GM18498 (cell line): ENCODE results near the gene TRIM44.
"Not testable (repeated sequence)": the region's sequence is repeated elsewhere in the genome, so short reads cannot be mapped to it uniquely, and the experiment has no call there.

Experiments used
- ATAC-seq: cut with Tn5 transposase; IDR thresholded peaks from one replicate; pipeline ENCODE4 v1.9.1; 2021; ENCODE audit warnings: mild to moderate bottlenecking, moderate library complexity; ENCODE audit not compliant: unreplicated experiment

TRIM44 gene

GRCh38 chr11:35810045-35810645 lies 147.6 kb downstream of the TRIM44 start:
- ATAC-seq: no peak

- peak; percentile 55 for ATAC-seq
These were observed 149.2 kb downstream of the TRIM44 start for GRCh38 chr11:35811783-35812182.

- no peak for ATAC-seq
These were observed 150.3 kb downstream of the TRIM44 start for GRCh38 chr11:35812828-35813227.

GRCh38 chr11:35814081-35814695 lies 151.6 kb downstream of the TRIM44 start:
- no peak for ATAC-seq

- no peak for ATAC-seq
These were observed 152.2 kb downstream of the TRIM44 start for GRCh38 chr11:35814720-35815305.

GRCh38 chr11:35815556-35816315 lies 153.2 kb downstream of the TRIM44 start:
- no peak for ATAC-seq

GRCh38 chr11:35820614-35821013 lies 158.0 kb downstream of the TRIM44 start:
- no peak for ATAC-seq

GRCh38 chr11:35822815-35823495 lies 160.4 kb downstream of the TRIM44 start:
- ATAC-seq: no peak

GRCh38 chr11:35823742-35824298 lies 161.2 kb downstream of the TRIM44 start:
- ATAC-seq: no peak

GRCh38 chr11:35825386-35825785 lies 162.8 kb downstream of the TRIM44 start:
- no peak for ATAC-seq

GRCh38 chr11:35826006-35826405 lies 163.4 kb downstream of the TRIM44 start:
- ATAC-seq: no peak

- ATAC-seq: no peak
These were observed 164.4 kb downstream of the TRIM44 start for GRCh38 chr11:35826949-35827348.

- no peak for ATAC-seq
These were observed 173.6 kb downstream of the TRIM44 start for GRCh38 chr11:35836205-35836604.

GRCh38 chr11:35838071-35838470 lies 175.5 kb downstream of the TRIM44 start:
- no peak for ATAC-seq

GRCh38 chr11:35838697-35839367 lies 176.3 kb downstream of the TRIM44 start:
- not testable (repeated sequence) for ATAC-seq

- no peak for ATAC-seq
These were observed 177.0 kb downstream of the TRIM44 start for GRCh38 chr11:35839368-35840161.

GRCh38 chr11:35841733-35842132 lies 179.2 kb downstream of the TRIM44 start:
- ATAC-seq: no peak

GRCh38 chr11:35842958-35843357 lies 180.4 kb downstream of the TRIM44 start:
- ATAC-seq: no peak

GRCh38 chr11:35844579-35844978 lies 182.0 kb downstream of the TRIM44 start:
- ATAC-seq: no peak

GRCh38 chr11:35845860-35846259 lies 183.3 kb downstream of the TRIM44 start:
- no peak for ATAC-seq
